Measurements from ENCODE around the gene KCNC1.

GRCh38 chr11:17691976-17692375 is 42.6 kb upstream of the KCNC1 start:
- TF ChIP-seq CTCF (IDR thresholded peaks at IDR 0.05; ENCODE audit: low read depth, low read length) (no peak), EZH2phosphoT487 (IDR thresholded peaks at IDR 0.05; ENCODE audit: low read depth) (no peak)
